ENCODE data around the gene CHL1. TPM values are rescaled to one million over a fixed set of nuclear protein-coding genes. Genes with fewer than 3 reads are reported as not detected.

Gene CHL1
- total RNA-seq, 4 donors from 2014 or later = 3.7 to 44.3 (median 23.4) TPM

DNA sequence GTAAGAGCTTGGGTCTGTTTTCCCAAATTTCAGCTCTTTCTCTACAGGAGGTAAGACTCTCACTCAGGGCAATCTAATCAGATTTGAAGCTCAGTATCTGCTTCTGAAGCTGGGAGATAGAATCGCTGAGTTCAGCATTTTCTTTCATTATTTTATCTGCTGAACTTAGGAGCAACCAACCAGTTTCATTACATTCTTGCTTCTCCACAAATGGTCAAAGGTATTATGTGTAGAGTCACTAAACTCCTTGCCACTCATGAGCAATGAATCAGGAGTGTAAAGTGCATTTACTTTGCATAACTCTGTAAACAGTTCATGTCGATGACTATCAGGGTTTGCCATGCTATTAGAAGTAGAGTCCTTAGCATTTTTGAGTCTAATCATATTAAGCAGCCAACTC is 249.4 kb downstream of the CHL1 start:
- TF ChIP-seq, protein P1, sequence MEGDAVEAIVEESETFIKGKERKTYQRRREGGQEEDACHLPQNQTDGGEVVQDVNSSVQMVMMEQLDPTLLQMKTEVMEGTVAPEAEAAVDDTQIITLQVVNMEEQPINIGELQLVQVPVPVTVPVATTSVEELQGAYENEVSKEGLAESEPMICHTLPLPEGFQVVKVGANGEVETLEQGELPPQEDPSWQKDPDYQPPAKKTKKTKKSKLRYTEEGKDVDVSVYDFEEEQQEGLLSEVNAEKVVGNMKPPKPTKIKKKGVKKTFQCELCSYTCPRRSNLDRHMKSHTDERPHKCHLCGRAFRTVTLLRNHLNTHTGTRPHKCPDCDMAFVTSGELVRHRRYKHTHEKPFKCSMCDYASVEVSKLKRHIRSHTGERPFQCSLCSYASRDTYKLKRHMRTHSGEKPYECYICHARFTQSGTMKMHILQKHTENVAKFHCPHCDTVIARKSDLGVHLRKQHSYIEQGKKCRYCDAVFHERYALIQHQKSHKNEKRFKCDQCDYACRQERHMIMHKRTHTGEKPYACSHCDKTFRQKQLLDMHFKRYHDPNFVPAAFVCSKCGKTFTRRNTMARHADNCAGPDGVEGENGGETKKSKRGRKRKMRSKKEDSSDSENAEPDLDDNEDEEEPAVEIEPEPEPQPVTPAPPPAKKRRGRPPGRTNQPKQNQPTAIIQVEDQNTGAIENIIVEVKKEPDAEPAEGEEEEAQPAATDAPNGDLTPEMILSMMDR (IDR thresholded peaks at IDR 0.05) = no peak
- H3K27me3 ChIP-seq = no peaks in the 10 kb centered on the region
- WGBS, 2 donors = 68 to 70% methylated on average over 2 of the region's 2 CpGs
- no peaks in the 10 kb centered on the region for H3K36me3 ChIP-seq
- no peaks in the 10 kb centered on the region for H3K9me3 ChIP-seq
- DNase-seq = no peak
- H3K27ac ChIP-seq = no peak overlapping the region
- intact Hi-C loops (cut with DNase I) = no loop called here
- H3K4me3 ChIP-seq = no peak overlapping the region
- H3K4me1 ChIP-seq = no peaks in the 10 kb centered on the region

DNA sequence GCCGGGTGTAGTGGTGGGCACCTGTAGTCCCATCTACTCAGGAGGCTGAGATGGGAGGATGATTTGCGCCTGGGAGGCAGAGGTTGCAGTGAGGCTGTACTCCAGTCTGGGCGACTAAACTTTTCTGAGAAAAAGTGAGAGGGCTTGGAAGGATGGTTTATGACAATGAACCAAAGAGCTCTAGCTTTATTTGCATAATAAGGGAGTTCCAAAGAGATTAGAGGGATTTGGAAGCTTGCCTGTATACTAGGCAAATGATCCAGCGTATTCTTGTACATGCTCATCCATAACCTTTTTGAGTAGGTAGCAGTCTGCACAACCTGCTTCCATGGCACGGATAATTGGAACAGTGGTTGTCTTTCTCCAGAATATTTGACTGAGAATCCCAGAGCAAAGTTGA is 251.1 kb downstream of the CHL1 start:
- intact Hi-C loops (cut with DNase I) = no loop called here
- no peaks in the 10 kb centered on the region for H3K9me3 ChIP-seq
- H3K36me3 ChIP-seq = no peaks in the 10 kb centered on the region
- no peaks in the 10 kb centered on the region for H3K4me1 ChIP-seq
- WGBS, 2 donors = 81 to 85% methylated on average over 5 of the region's 5 CpGs
- no peaks in the 10 kb centered on the region for H3K27me3 ChIP-seq
- no peak for DNase-seq
- TF ChIP-seq, protein P1 (IDR thresholded peaks at IDR 0.05) = no peak
- no peak for TF ChIP-seq POLR2A (IDR thresholded peaks at IDR 0.05)
- no peak overlapping the region for H3K27ac ChIP-seq
- H3K4me3 ChIP-seq = no peak overlapping the region

DNA sequence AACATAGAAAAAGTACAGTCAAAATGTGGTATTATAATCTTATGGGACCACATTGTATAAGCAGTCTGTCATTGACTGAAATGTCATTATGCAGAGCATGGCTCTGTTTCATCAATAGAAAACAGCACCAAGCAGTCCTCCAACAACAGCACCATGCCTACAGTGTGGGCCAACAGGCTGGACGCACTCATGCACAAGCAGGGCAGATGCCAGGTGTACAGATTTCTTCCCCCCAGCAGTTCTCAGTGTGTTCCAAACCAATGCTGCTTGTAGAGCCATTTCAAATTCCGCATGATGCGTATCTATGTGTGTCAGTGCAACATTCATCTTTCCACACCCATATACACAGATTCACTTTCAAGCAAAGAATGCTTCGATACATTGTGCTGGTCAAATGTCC is 253.1 kb downstream of the CHL1 start:
- WGBS, 2 donors = 94% methylated on average over 4 of the region's 4 CpGs
- H3K9me3 ChIP-seq = no peaks in the 10 kb centered on the region
- intact Hi-C loops (cut with DNase I) = no loop called here
- no peaks in the 10 kb centered on the region for H3K27me3 ChIP-seq
- no peaks in the 10 kb centered on the region for H3K36me3 ChIP-seq
- H3K4me1 ChIP-seq = no peaks in the 10 kb centered on the region
- H3K27ac ChIP-seq = no peak overlapping the region
- TF ChIP-seq, protein P1 (IDR thresholded peaks at IDR 0.05) = no peak
- no peak for TF ChIP-seq POLR2A (IDR thresholded peaks at IDR 0.05)
- no peak overlapping the region for H3K4me3 ChIP-seq
- no peak for DNase-seq

DNA sequence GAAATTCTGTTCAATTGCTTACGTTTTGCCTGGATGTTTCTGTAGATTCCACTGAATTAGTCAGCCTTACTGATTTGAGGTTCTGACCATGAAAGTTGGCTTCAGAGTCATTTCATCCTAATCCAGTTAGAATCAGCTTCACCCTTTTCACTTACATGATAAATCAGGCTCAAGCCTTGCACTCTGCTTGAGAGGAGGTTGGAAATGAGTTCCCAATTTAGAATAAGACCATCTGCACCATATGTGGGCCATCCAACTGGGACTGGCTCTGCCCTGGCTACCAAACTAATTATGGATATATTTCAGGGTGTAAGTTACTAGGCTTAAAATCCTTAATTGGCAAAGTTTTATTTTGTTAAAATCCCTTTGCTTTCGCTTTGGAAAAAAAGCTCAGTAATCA is 255.7 kb downstream of the CHL1 start:
- Histone ChIP-seq H3K9me3 (no peaks in the 10 kb centered on the region), H3K27ac (no peak overlapping the region), H3K4me3 (no peak overlapping the region), H3K4me1 (no peaks in the 10 kb centered on the region), H3K36me3 (no peaks in the 10 kb centered on the region), H3K27me3 (no peaks in the 10 kb centered on the region)
- intact Hi-C loops (cut with DNase I) = no loop called here
- WGBS, 2 donors = 77 to 85% methylated on average over 2 of the region's 2 CpGs
- TF ChIP-seq, protein P1 (IDR thresholded peaks at IDR 0.05) = no peak
- no peak for TF ChIP-seq POLR2A (IDR thresholded peaks at IDR 0.05)
- DNase-seq = no peak

DNA sequence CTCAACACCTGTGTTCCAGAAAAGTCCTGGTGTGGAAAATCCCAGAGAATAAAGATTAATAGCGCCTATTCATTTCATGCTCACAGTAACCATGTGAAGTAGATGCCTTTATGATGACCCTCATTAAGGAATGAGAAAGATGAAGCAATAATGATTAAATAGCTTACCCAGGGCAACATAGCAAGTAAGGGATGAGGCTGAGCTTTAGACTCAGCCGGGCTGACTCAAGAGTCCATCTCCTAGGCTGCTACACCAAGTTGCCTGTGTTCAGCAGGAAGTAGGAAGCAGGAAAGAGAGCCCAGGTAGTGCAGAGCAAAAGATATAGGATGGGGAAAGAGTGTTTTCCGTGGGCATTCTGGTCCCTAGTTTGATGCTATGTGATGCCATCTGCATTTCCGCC is 256.5 kb downstream of the CHL1 start:
- WGBS, 2 donors = 86% methylated on average over 4 of the region's 4 CpGs

More for the DNA sequence above, 256.5 kb downstream of the CHL1 start:
- Histone ChIP-seq H3K4me3 (no peak overlapping the region), H3K9me3 (no peaks in the 10 kb centered on the region), H3K4me1 (no peaks in the 10 kb centered on the region), H3K27me3 (no peaks in the 10 kb centered on the region), H3K27ac (no peak overlapping the region), H3K36me3 (no peaks in the 10 kb centered on the region)
- TF ChIP-seq, protein P1 (IDR thresholded peaks at IDR 0.05) = no peak
- no peak for TF ChIP-seq POLR2A (IDR thresholded peaks at IDR 0.05)
- DNase-seq = no peak
- intact Hi-C loops (cut with DNase I) = no loop called here

All from esophagus squamous epithelium (tissue), 5 donors.